A549 (cell line): ENCODE measurements around the gene COMTD1. TPM values are rescaled to one million over a fixed set of nuclear protein-coding genes. Genes with fewer than 3 reads are reported as not detected.

ENCODE experiments used
- ATAC-seq, 2 experiments: fragments of 200-7000 bp in 1 of 2; fragments of >200 bp in 1 of 2; cut with Nextera tagmentation in 1 of 2; cut with Tn5 transposase in 1 of 2; 3 replicates each; pipeline versions ENCODE4 v1.8.0 to v1.9.1; 2018 to 2020; ENCODE audit warnings: mild to moderate bottlenecking in 1 of 2, moderate library complexity in 1 of 2
- CTCF ChIA-PET: fragments of 300-600 bp; sonication (Branson Sonifier 250); formaldehyde crosslinking; extraction: SDS; loops from one replicate; lab custom pipeline; 2021; ENCODE audit warnings: antibody characterized with exemption, inconsistent platforms; lab: Yijun Ruan, JAX
- POLR2A ChIA-PET: fragments of 350-600 bp; formaldehyde crosslinking; extraction: SDS; loops from one replicate; lab custom pipeline; 2021; ENCODE audit warnings: antibody characterized with exemption, inconsistent platforms; lab: Yijun Ruan, JAX
- DNase-seq, 2 experiments: peaks; one replicate each; pipeline versions ENCODE4 v3.0.0 to v3.0.0-alpha.2; 2011 to 2016; ENCODE audit warnings: low read depth in 1 of 2, low spot score in 1 of 2
- FAIRE-seq: peaks from 2 replicates; lab custom pipeline; 2011; peaks lifted over from hg19 to GRCh38; lab: Jason Lieb, UNC
- H3K27ac ChIP-seq, 2 experiments: fragments of >200 bp; sonication (Bioruptor Twin); formaldehyde crosslinking; 3 replicates each; pipeline ENCODE4 v1.5.1; 2016 to 2017
- H3K4me1 ChIP-seq: fragments of >200 bp; sonication (Bioruptor Twin); formaldehyde crosslinking; 3 replicates; pipeline ENCODE4 v1.6.1; 2016
- H3K4me2 ChIP-seq: fragments of >200 bp; sonication (Bioruptor Twin); formaldehyde crosslinking; 3 replicates; pipeline ENCODE4 v1.6.1; 2016
- H3K4me3 ChIP-seq: fragments of >200 bp; sonication (Bioruptor Twin); formaldehyde crosslinking; 3 replicates; pipeline ENCODE4 v1.5.1; 2016
- H3K9me3 ChIP-seq: fragments of >200 bp; sonication (Bioruptor Twin); formaldehyde crosslinking; 3 replicates; pipeline ENCODE4 v1.6.1; 2016
- BHLHE40 ChIP-seq: IDR thresholded peaks from 2 replicates; pipeline ENCODE4 v1.6.1; 2012; ENCODE audit warnings: low read depth, low read length, inconsistent platforms
- CBX8 ChIP-seq: fragments of 200-600 bp; sonication (generic); IDR thresholded peaks from 2 replicates; pipeline ENCODE4 v1.6.1; 2016
- E2F6 ChIP-seq: IDR thresholded peaks from 2 replicates; pipeline ENCODE4 v1.6.1; 2012; ENCODE audit warnings: low read depth, borderline replicate concordance
- EHF ChIP-seq: fragments of 250-450 bp; sonication (Bioruptor Pico); IDR thresholded peaks from 2 replicates; pipeline ENCODE4 v1.5.0; 2020; ENCODE audit warnings: mild to moderate bottlenecking
- EHMT2 ChIP-seq: fragments of 200-600 bp; sonication (generic); IDR thresholded peaks from 2 replicates; pipeline ENCODE4 v1.6.1; 2016; ENCODE audit warnings: antibody characterized with exemption, low read depth, mild to moderate bottlenecking, moderate library complexity
- ELK1 ChIP-seq: fragments of 150-350 bp; IDR thresholded peaks from 2 replicates; pipeline ENCODE4 v1.6.1; 2014; ENCODE audit warnings: low read depth, mild to moderate bottlenecking, low read length
- FOSB ChIP-seq: fragments of 250-450 bp; sonication (Bioruptor Pico); IDR thresholded peaks from 2 replicates; pipeline ENCODE4 v1.5.0; 2020; ENCODE audit warnings: mild to moderate bottlenecking, moderate library complexity
- FOSL2 ChIP-seq, 2 experiments: fragments of 450-650 bp in 1 of 2; fragments of >200 bp in 1 of 2; sonication (Bioruptor Twin) in 1 of 2; formaldehyde crosslinking; IDR thresholded peaks; 2 replicates each; pipeline versions ENCODE4 v1.5.0 to v1.6.1; 2016 to 2020; ENCODE audit warnings: mild to moderate bottlenecking in 1 of 2, moderate library complexity in 1 of 2
- FOXS1 ChIP-seq: fragments of 250-450 bp; sonication (Bioruptor Pico); IDR thresholded peaks from 2 replicates; pipeline ENCODE4 v1.5.0; 2020; ENCODE audit warnings: mild to moderate bottlenecking, moderate library complexity
- HDAC2 ChIP-seq: fragments of 200-600 bp; sonication (generic); IDR thresholded peaks from 2 replicates; pipeline ENCODE4 v1.6.1; 2016
- HMGXB4 ChIP-seq: fragments of 250-450 bp; sonication (Bioruptor Pico); IDR thresholded peaks from 2 replicates; pipeline ENCODE4 v1.5.0; 2021; ENCODE audit warnings: mild to moderate bottlenecking, moderate library complexity, borderline replicate concordance
- HOXB13 ChIP-seq: fragments of 250-450 bp; sonication (Bioruptor Pico); IDR thresholded peaks from 2 replicates; pipeline ENCODE4 v1.5.0; 2020; ENCODE audit warnings: low read depth, mild to moderate bottlenecking, moderate library complexity
- MAX ChIP-seq: IDR thresholded peaks from 2 replicates; pipeline ENCODE4 v1.6.1; 2012
- MYC ChIP-seq: IDR thresholded peaks from 2 replicates; pipeline ENCODE4 v1.6.1; 2012; ENCODE audit warnings: mild to moderate bottlenecking, inconsistent platforms, low read length, improper control_type of control experiment, borderline replicate concordance
- NR3C1 ChIP-seq: fragments of >200 bp; sonication (Bioruptor Twin); formaldehyde crosslinking; IDR thresholded peaks from 3 replicates; pipeline ENCODE4 v1.6.1; 2017
- POLR2A ChIP-seq: IDR thresholded peaks from 2 replicates; pipeline ENCODE4 v1.6.1; 2012; ENCODE audit warnings: mild to moderate bottlenecking, low read length
- RARB ChIP-seq: fragments of 250-450 bp; sonication (Bioruptor Pico); IDR thresholded peaks from 2 replicates; pipeline ENCODE4 v1.8.0; 2021; ENCODE audit warnings: mild to moderate bottlenecking, moderate library complexity
- RCOR1 ChIP-seq: fragments of 150-350 bp; IDR thresholded peaks from 2 replicates; pipeline ENCODE4 v1.6.1; 2014; ENCODE audit warnings: antibody characterized with exemption, low read length, low read depth
- REST ChIP-seq: fragments of 200-600 bp; sonication (generic); IDR thresholded peaks from 2 replicates; pipeline ENCODE4 v1.6.1; 2016; ENCODE audit warnings: antibody characterized with exemption, mild to moderate bottlenecking, moderate library complexity
- RNF2 ChIP-seq: fragments of 200-600 bp; sonication (generic); IDR thresholded peaks from 2 replicates; pipeline ENCODE4 v1.6.1; 2016; ENCODE audit warnings: low read depth, mild to moderate bottlenecking, antibody characterized with exemption, moderate library complexity, borderline replicate concordance
- SMC3 ChIP-seq: fragments of >200 bp; sonication (Bioruptor Twin); formaldehyde crosslinking; IDR thresholded peaks from 3 replicates; pipeline ENCODE4 v1.6.1; 2018; ENCODE audit warnings: inconsistent platforms
- TP53 ChIP-seq: fragments of 250-450 bp; sonication (Bioruptor Pico); IDR thresholded peaks from 2 replicates; pipeline ENCODE4 v1.5.0; 2021; ENCODE audit warnings: mild to moderate bottlenecking, moderate library complexity
- ZC3H11A ChIP-seq: fragments of 450-650 bp; IDR thresholded peaks from 2 replicates; pipeline ENCODE4 v1.6.1; 2014; ENCODE audit warnings: antibody characterized with exemption, mild to moderate bottlenecking
- WGBS: methylation state at CpG from one replicate; pipeline ENCODE4 v1.1.6; 2017; ENCODE audit errors: missing lambda C conversion rate; 5-methylcytosine and 5-hydroxymethylcytosine counted together
- polyA plus RNA-seq, 4 experiments: library from polyadenylated mRNA; depleted of rRNA in 3 of 4; stranded (reverse); fragments of >200 nt; fragmentation: RNase III in 1 of 4; extraction: RNeasy Plus Mini Kit Qiagen cat#74134 plus additional on column Dnase treatment in 1 of 4; gene quantifications; 2 replicates in 3 of 4; 3 replicates in 1 of 4; pipeline ENCODE4 v1.2.3, GENCODE V29; 2011 to 2017

Gene COMTD1
- polyA plus RNA-seq, 2 of the 4 experiments (the other 2 are of a cell fraction): 9.8 to 34.2 TPM

GRCh38 chr10:75234017-75234682 lies 1.6 kb downstream of the COMTD1 start:
- Histone ChIP-seq H3K4me1 (peaks cover 32% of the 10 kb centered on the region), H3K27ac (peak overlapping the region; percentile 92 to 98), H3K9me3 (no peaks in the 10 kb centered on the region), H3K4me3 (peak overlapping the region; percentile 78), H3K4me2 (peak overlapping the region; percentile 99)
- TF ChIP-seq FOSL2 (IDR thresholded peaks at IDR 0.05) (no peak), FOSL2 (CRISPR knock-in tag; IDR thresholded peaks at IDR 0.05) (0 out of 2 replicates have a peak, but pooled peaks have one; percentile 14), HOXB13 (CRISPR knock-in tag) (no peak), EHF (CRISPR knock-in tag) (no peak), MAX (peak; percentile 8; the same call in 1 of the 2 replicates), POLR2A (peak; percentile 42; the same call in 1 of the 2 replicates), TP53 (peak; percentile 37; the same call in 1 of the 2 replicates), FOXS1 (CRISPR knock-in tag) (no peak)
- CTCF ChIA-PET: interaction anchor here (0.9 to 22.8 kb wide), 12 partner anchors 11 to 991 kb away, joined by 3 to 479 read pairs (median 28); partner anchors contain the start of genes SAMD8 and VDAC2
- FAIRE-seq: no peak
- POLR2A ChIA-PET: interaction anchor here (0.6 to 2.5 kb wide), 8 partner anchors 9 to 183 kb away, joined by 3 to 12 read pairs (median 4); partner anchors contain the start of genes SAMD8 and VDAC2
- 1% methylated on average over 18 of the region's 48 CpGs for WGBS
- peak; percentile 48 to 76 for ATAC-seq
- peak; percentile 90 to 95 for DNase-seq

- H3K4me2 ChIP-seq: peak overlapping the region; percentile 99
- peak overlapping the region; percentile 30 for H3K4me3 ChIP-seq
- ATAC-seq (peak; percentile 1 to 5), DNase-seq (no peak), FAIRE-seq (no peak)
- ChIA-PET POLR2A (interaction anchor here (1.0 to 3.3 kb wide), 6 partner anchors 8 to 122 kb away, joined by 3 to 21 read pairs (median 4); partner anchors contain the start of genes SAMD8 and VDAC2), CTCF (interaction anchor here (1.0 to 22.8 kb wide), 10 partner anchors 10 to 991 kb away, joined by 3 to 479 read pairs (median 48); partner anchors contain the start of genes SAMD8 and VDAC2)
- H3K9me3 ChIP-seq: no peaks in the 10 kb centered on the region
- 54% methylated on average over 14 of the region's 14 CpGs for WGBS
- TF ChIP-seq FOXS1 (CRISPR knock-in tag) (no peak), REST (no peak), EHMT2 (no peak), HDAC2 (no peak), NR3C1 (no peak), BHLHE40 (no peak), CBX8 (no peak), HMGXB4 (CRISPR knock-in tag) (no peak), RNF2 (no peak), RCOR1 (no peak), FOSB (CRISPR knock-in tag) (no peak), RARB (CRISPR knock-in tag) (no peak), SMC3 (no peak), MYC (no peak), E2F6 (no peak), ZC3H11A (no peak), ELK1 (no peak)
- peak overlapping the region; percentile 70 to 98 for H3K27ac ChIP-seq
- H3K4me1 ChIP-seq: peaks cover 38% of the 10 kb centered on the region
Measured at GRCh38 chr10:75233444-75234016, 2.2 kb downstream of the COMTD1 start.
